ENCODE results near the gene IGF2BP2. TPM values are rescaled to one million over a fixed set of nuclear protein-coding genes. Genes with fewer than 3 reads are reported as not detected.

IGF2BP2 gene
- total and polyA plus RNA-seq, 2 donors (not counting 1 experiment from before 2014, with no cell fraction given): 0.01 TPM; not detected in 1

DNA sequence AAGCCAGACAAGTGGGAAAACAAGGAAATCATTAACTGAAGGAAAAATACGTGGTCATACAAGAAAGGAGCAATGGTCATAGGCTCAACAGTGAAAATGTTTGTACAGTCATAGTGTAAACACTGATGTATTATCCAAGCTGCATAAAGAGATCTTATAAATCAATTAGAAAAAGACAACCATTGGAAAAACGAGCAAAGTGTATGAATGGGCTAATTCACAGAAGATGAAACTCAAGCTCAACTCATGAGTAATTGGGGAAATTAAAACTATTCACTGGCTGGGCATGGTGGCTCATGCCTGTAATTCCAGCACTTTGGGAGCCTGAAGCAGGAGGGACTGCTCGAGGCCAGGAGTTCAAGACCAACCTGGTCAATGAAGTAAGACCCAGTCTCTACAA is 6.4 kb upstream of the IGF2BP2 start:
- peaks cover 0 to 3% (median 0%) of the 10 kb centered on the region in 3 donors for H3K9me3 ChIP-seq (ENCODE audit: control extremely low read depth in 1 of 3, control insufficient read depth in 2 of 3, insufficient read depth in 1 of 3, low read length in 2 of 3)
- peaks cover 0 to 15% (median 14%) of the 10 kb centered on the region in 4 experiments for H3K27me3 ChIP-seq (replicated peaks in 1 of 4; ENCODE audit: control extremely low read depth in 1 of 4, control insufficient read depth in 3 of 4, insufficient read depth in 4 of 4, low read length in 3 of 4)
- H4K20me1 ChIP-seq (ENCODE audit: control insufficient read depth, insufficient read depth, low read length, poor library complexity, severe bottlenecking): no peaks in the 10 kb centered on the region
- no peak overlapping the region for H3K4me3 Mint-ChIP-seq
- no peaks in the 10 kb centered on the region for H3K9me3 Mint-ChIP-seq (ENCODE audit: insufficient read depth)
- H3K36me3 ChIP-seq (replicated peaks in 1 of 2; ENCODE audit: control extremely low read depth in 1 of 2, control insufficient read depth in 1 of 2, extremely low read depth in 1 of 2, insufficient read depth in 2 of 2, low read length in 1 of 2): no peaks in the 10 kb centered on the region
- WGBS (ENCODE audit: insufficient coverage): 100% methylated on average over 1 of the region's 3 CpGs
- no peak overlapping the region for H3K27ac ChIP-seq (ENCODE audit: low read length in 2 of 2)
- peaks cover 54% of the 10 kb centered on the region for H3K27me3 Mint-ChIP-seq
- no peak for ATAC-seq (ENCODE audit: low read depth)
- no peaks in the 10 kb centered on the region for H3K79me2 ChIP-seq (ENCODE audit: control insufficient read depth, insufficient read depth, low read length)
- peaks cover 1 to 3% of the 10 kb centered on the region in 2 donors for H3K4me1 ChIP-seq (ENCODE audit: control insufficient read depth in 2 of 2, insufficient read depth in 2 of 2, low read length in 2 of 2)
- no peak overlapping the region for H2AFZ ChIP-seq (ENCODE audit: insufficient read depth, low read depth, low read length, poor library complexity, severe bottlenecking)
- H3K4me2 ChIP-seq (replicated peaks; ENCODE audit: low read depth, low read length, poor library complexity, severe bottlenecking): no peak overlapping the region
- no peak overlapping the region for H3K27ac Mint-ChIP-seq
- CTCF ChIA-PET: no interaction called here
- TF ChIP-seq, protein P1, sequence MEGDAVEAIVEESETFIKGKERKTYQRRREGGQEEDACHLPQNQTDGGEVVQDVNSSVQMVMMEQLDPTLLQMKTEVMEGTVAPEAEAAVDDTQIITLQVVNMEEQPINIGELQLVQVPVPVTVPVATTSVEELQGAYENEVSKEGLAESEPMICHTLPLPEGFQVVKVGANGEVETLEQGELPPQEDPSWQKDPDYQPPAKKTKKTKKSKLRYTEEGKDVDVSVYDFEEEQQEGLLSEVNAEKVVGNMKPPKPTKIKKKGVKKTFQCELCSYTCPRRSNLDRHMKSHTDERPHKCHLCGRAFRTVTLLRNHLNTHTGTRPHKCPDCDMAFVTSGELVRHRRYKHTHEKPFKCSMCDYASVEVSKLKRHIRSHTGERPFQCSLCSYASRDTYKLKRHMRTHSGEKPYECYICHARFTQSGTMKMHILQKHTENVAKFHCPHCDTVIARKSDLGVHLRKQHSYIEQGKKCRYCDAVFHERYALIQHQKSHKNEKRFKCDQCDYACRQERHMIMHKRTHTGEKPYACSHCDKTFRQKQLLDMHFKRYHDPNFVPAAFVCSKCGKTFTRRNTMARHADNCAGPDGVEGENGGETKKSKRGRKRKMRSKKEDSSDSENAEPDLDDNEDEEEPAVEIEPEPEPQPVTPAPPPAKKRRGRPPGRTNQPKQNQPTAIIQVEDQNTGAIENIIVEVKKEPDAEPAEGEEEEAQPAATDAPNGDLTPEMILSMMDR (IDR thresholded peaks at IDR 0.05): no peak
- TF ChIP-seq EZH2 (IDR thresholded peaks at IDR 0.05; ENCODE audit: borderline replicate concordance, insufficient read depth, low read depth, low read length, poor library complexity, severe bottlenecking): no peak
- H3K4me3 ChIP-seq (ENCODE audit: control extremely low read depth in 1 of 5, extremely low read depth in 1 of 5, insufficient read depth in 1 of 5, low read depth in 2 of 5, low read length in 4 of 5): no peak overlapping the region
- peaks cover 5% of the 10 kb centered on the region for H3K4me1 Mint-ChIP-seq
- POLR2A ChIA-PET: no interaction called here
- no peak overlapping the region for H3K9ac ChIP-seq (ENCODE audit: low read length)
- intact Hi-C loops (cut with micrococcal nuclease): no loop called here
- no peak for DNase-seq

DNA sequence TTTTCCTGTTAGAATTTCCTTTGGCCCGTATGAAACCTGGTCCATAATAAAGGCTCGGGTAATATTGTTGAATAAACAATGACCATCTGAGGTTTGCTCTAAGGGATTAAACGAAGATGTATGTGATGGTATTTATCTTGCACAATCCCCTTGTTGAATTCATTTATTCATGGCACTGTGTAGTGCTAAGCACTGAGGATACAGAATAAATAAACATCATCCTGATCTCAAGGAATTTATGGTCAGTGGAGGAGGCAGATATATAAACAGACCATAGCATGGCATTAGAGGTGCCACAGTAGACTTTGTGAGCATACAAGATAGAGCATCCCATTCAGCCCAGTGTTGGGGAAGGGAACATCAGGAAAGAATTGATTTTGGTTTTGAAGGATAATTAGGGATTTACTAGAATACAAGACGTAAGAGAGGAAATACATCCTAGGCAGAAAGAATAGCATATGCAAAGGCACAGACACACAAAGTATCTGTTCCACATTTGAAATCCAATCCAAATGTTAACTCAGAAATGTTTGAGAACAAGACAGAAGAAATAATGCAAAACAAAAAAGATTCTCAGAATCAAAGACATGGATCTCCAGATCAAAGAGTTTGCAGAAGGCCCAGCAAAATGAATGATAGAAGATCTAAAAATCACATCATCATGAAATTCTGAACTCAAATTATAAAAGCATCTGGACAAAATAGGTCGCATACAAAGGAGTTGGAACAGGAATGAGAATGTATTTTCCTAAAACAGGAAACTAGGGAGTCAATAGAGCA is 5.4 kb upstream of the IGF2BP2 start:
- H3K36me3 ChIP-seq (replicated peaks in 1 of 2; ENCODE audit: control extremely low read depth in 1 of 2, control insufficient read depth in 1 of 2, extremely low read depth in 1 of 2, insufficient read depth in 2 of 2, low read length in 1 of 2): no peaks in the 10 kb centered on the region
- no peak overlapping the region for H2AFZ ChIP-seq (ENCODE audit: insufficient read depth, low read depth, low read length, poor library complexity, severe bottlenecking)
- DNase-seq (no peak), ATAC-seq (ENCODE audit: low read depth) (no peak)
- H4K20me1 ChIP-seq (ENCODE audit: control insufficient read depth, insufficient read depth, low read length, poor library complexity, severe bottlenecking): no peaks in the 10 kb centered on the region
- Mint-ChIP-seq H3K27me3 (peaks cover 55% of the 10 kb centered on the region), H3K9me3 (ENCODE audit: insufficient read depth) (no peaks in the 10 kb centered on the region), H3K4me1 (peaks cover 5% of the 10 kb centered on the region), H3K27ac (no peak overlapping the region), H3K4me3 (no peak overlapping the region)
- no peaks in the 10 kb centered on the region for H3K79me2 ChIP-seq (ENCODE audit: control insufficient read depth, insufficient read depth, low read length)
- H3K9ac ChIP-seq (ENCODE audit: low read length): no peak overlapping the region
- intact Hi-C loops (cut with micrococcal nuclease): no loop called here
- peaks cover 8 to 9% of the 10 kb centered on the region in 2 donors for H3K4me1 ChIP-seq (ENCODE audit: control insufficient read depth in 2 of 2, insufficient read depth in 2 of 2, low read length in 2 of 2)
- no peak overlapping the region for H3K4me3 ChIP-seq (ENCODE audit: control extremely low read depth in 1 of 5, extremely low read depth in 1 of 5, insufficient read depth in 1 of 5, low read depth in 2 of 5, low read length in 4 of 5)
- POLR2A ChIA-PET: no interaction called here
- peaks cover 0 to 4% (median 0%) of the 10 kb centered on the region in 3 donors for H3K9me3 ChIP-seq (ENCODE audit: control extremely low read depth in 1 of 3, control insufficient read depth in 2 of 3, insufficient read depth in 1 of 3, low read length in 2 of 3)
- CTCF ChIA-PET: no interaction called here
- H3K4me2 ChIP-seq (replicated peaks; ENCODE audit: low read depth, low read length, poor library complexity, severe bottlenecking): no peak overlapping the region
- H3K27ac ChIP-seq (ENCODE audit: low read length in 2 of 2): no peak overlapping the region
- 92% methylated on average over 2 of the region's 5 CpGs for WGBS (ENCODE audit: insufficient coverage)
- TF ChIP-seq, protein P1 (IDR thresholded peaks at IDR 0.05): no peak
- no peak for TF ChIP-seq EZH2 (IDR thresholded peaks at IDR 0.05; ENCODE audit: borderline replicate concordance, insufficient read depth, low read depth, low read length, poor library complexity, severe bottlenecking)
- H3K27me3 ChIP-seq (replicated peaks in 1 of 4; ENCODE audit: control extremely low read depth in 1 of 4, control insufficient read depth in 3 of 4, insufficient read depth in 4 of 4, low read length in 3 of 4): peaks cover 0 to 22% (median 19%) of the 10 kb centered on the region in 4 experiments
